GM10847 (cell line): Measurements from ENCODE around the gene PROSER3.
A peak's percentile ranks its signal among the peaks of the same experiment; 100 is the strongest.

Source experiments
- POLR2A ChIP-seq: IDR thresholded peaks from 2 replicates; pipeline ENCODE4 v1.6.1; 2011; ENCODE audit not compliant: insufficient read length; ENCODE audit errors: extremely low read depth

The PROSER3 gene

DNA sequence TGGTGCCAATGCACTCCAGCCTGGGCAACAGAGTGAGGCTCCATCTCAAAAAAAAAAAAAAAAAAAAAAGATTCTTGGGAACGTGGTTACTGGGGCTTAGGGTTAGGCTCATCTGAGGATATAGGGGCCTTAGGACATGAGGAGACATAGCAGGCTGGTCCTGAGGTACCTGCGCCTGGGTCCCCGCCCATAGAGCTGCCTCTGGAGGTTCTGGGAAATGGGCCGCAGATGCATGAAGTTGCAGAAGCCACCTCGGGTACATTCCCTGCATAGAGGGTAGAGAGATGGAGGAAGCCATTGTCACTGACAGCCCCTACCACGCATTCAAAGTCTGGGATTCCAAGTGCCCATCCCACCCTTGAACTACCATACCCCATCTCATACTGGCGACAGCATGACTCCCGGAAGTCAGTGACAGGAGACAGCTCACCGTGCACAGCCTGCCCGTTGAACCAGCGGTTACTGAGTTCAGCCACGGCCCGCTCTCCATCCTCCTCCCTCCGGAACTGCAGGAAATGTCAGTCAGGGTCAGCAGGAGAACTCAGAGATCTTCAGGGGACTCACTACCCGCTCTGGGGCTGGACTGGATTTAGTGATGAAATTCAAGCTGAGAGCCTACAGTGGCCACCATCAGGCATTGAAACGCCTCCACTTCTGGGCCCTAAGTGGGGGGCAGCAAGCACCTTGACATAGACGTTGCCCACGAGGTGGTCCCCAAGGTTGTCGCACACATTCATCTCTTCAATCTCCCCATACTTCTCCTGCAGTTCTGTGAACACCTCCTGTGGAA is 14.1 kb upstream of the PROSER3 start:
- no peak for TF ChIP-seq POLR2A

DNA sequence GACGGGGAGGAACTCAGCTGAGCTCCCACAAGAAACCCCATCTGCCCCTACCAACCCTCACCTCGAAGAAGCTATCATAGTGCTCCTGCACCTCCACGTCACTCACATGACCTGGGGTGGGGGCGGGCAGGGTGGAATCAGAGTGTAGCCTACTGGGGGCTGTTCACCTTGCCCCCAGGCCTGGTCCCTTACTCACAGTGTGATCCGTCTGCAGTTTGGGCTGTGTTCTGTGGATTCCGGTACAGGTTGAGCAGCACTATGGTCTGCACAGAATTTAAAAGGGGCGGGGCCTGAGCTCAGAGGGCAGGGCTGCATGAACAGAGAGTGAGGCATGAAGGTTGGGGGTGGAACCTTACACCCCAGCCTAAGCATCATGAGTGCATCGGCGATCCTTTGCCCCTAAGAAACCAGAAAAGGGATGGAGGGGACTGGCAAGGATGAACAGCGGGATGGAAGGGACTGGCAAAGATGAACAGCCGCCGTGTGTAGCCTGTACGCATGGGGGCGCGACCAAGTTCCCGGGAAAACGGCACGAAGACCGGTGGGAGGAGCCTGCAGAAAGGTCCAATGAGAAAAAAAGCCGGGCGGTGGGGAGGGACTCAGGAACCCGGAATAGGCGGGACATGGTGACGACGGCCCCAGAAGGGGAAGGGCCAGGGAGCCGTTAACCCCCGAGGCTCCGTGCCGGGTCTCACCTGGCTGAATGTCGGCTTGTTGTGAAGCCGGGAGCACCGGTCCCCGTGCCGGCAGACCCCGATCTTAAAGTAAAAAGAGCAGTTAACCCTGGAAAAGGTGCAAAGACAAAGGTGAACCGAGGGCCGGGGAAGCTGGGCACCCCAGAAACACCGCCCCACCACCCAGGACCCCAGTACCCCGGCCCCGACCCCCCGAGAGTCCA is 13.3 kb upstream of the PROSER3 start:
- TF ChIP-seq POLR2A, result peak; percentile 46

DNA sequence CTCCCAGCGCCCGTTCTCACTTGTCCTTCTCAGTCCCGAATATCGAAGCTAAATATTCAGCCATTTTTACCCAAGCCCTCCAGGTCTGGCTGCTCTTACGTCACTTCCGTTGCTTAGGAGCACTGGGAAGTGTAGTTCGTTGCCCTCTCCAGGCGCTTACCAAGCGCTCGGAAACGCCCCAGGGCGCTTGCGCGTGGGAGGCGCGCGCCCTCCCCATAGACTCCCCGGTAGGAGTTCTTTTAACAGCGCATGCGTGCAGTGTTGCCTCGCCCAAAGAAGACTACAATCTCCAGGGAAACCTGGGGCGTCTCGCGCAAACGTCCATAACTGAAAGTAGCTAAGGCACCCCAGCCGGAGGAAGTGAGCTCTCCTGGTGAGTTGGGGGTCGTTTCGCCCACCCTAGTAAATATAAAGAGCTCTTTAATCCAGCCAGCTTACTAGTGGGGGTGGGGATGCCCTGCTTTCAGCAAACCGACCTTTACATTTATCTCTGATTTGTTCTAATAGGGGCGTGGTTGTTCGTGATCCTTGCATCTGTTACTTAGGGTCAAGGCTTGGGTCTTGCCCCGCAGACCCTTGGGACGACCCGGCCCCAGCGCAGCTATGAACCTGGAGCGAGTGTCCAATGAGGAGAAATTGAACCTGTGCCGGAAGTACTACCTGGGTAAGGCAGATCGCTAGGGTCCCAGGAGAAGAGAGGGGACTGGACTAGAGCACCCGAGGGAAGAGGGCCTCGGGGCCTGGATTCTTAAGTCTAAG is 12.5 kb upstream of the PROSER3 start, which contains the start of the genes PSENEN and U2AF1L4:
PSENEN (plus strand) TSS at position 324 of the 759 bp plus-strand sequence; CDS start at position 604, 280 bp downstream.
U2AF1L4 (minus strand) TSS at position 91 of the 759 bp plus-strand sequence; CDS start at position 64, 27 bp downstream.
- TF ChIP-seq POLR2A, result no peak

GRCh38 chr19:35746087-35746462 is 11.9 kb upstream of the PROSER3 start:
- no peak for TF ChIP-seq POLR2A

DNA sequence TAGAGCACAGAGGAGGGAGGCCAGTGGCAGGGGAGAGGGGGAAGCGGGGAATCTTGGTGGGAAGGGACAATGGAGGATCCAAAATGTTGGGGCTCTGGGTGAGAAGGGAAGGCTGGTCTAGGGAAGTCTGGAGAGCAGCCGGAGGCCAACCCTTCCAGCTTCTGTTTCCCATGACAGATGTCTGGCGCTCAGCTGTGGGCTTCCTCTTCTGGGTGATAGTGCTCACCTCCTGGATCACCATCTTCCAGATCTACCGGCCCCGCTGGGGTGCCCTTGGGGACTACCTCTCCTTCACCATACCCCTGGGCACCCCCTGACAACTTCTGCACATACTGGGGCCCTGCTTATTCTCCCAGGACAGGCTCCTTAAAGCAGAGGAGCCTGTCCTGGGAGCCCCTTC is 11.4 kb upstream of the PROSER3 start:
- TF ChIP-seq POLR2A, result no peak

GRCh38 chr19:35748106-35749020 is 9.6 kb upstream of the PROSER3 start, which contains the start of gene LIN37:
Gene LIN37 (plus strand): TSS chr19:35748576. CDS start chr19:35748725, 149 bp downstream.
- peak; percentile 51 for TF ChIP-seq POLR2A

- no peak for TF ChIP-seq POLR2A
These were observed 7.8 kb upstream of the PROSER3 start for GRCh38 chr19:35750167-35750566.

GRCh38 chr19:35751839-35752745 is 5.9 kb upstream of the PROSER3 start:
- TF ChIP-seq POLR2A, result no peak

DNA sequence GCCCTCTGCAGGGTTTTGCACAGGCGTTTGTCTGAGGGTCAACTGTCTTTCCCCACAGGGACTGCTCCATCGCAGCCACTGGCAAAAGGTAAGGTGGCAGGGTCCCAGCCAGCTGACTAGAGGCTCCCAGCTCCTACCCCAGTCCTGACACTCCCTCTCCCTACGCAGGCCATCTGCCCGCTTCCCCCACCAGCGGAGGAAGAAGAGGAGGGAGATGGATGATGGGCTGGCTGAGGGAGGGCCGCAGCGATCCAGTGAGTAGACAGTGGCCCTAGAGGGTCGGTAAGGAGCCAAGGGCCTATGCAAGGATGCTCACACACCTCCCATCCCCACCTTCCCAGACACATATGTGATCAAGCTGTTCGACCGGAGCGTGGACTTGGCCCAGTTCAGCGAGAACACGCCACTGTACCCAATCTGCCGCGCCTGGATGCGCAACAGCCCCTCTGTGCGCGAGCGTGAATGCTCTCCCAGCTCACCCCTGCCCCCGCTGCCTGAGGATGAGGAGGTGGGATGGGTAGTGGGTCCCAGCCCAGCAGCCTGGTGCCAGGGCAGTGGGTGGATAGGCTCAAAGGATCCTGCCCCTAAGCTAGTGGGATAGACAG is 5.1 kb upstream of the PROSER3 start:
- TF ChIP-seq POLR2A, result no peak

DNA sequence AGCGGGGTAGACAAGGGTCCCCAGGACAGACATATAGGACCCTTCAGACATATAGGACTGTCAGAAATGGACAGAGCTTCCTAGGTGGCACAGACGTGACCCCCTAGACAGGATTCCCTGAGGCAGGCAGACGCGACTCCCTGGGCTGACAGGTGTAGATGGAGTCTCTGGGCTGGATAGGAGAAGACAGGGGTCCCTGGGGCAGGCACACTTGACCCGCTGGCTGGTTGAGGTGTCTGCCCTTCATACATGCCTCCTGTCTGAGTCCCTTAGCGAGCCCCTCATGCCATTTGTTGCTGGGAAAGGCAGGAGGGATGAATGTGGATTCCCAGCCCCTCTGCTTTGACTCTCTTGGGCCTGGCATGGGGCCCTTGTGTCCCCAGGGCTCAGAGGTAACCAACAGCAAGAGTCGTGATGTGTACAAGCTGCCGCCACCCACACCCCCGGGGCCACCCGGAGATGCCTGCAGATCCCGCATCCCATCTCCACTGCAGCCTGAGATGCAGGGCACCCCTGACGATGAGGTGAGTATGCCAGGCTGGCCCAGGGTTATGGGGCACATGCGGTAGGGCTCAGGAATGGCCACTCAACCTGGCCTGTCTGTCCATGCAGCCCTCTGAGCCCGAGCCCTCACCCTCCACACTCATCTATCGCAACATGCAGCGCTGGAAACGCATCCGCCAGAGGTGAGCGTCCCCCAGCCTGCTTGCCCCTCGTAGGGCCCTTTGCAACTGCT is 4.2 kb upstream of the PROSER3 start:
- no peak for TF ChIP-seq POLR2A

DNA sequence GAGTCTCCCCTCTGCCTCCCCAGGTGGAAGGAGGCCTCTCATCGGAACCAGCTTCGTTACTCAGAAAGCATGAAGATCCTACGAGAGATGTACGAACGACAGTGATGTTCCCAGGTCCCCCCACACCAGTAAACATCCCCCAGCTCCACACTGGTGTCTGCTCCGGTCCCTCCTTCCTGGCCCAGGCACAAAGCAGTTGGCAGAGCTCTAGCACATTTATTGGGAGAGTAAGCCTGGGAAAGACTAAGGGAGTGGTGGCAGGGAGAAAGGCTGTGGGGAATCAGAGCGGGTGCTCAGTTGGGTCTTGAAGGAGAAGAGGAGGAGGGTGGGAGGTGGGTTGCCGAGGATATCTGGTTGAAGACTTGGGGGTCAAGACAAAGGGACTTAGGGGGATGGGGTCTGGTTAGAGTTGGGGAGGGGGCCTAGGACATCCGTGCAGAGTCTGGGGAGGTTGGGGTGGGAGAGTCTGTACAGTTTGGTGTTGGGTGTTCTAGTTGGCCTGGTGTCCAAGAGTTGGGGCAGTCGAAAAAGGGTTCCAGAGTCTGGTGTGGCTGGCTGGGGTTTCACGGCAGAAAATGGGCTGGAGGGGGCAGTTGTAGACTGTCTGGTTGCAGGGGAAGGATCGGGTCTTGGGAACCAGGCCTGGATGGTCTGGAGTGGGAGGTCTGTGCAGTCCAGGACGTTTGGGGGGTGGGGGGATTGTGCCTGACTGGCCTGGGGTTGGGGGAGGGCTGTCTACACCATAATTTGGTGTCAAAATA is 3.4 kb upstream of the PROSER3 start:
- no peak for TF ChIP-seq POLR2A
